ENCODE measurements around the gene LGALS7. TPM values are rescaled to one million over a fixed set of nuclear protein-coding genes. Genes with fewer than 3 reads are reported as not detected.

Gene LGALS7
- total and polyA plus RNA-seq, 10 of the 15 experiments (the other 5 are each of a cell fraction or from before 2014, with no cell fraction given), result 0.19 TPM; not detected in 9

- no peaks in the 10 kb centered on the region for H3K27me3 ChIP-seq (replicated peaks in 1 of 2; ENCODE audit: control insufficient read depth in 2 of 2, insufficient read depth in 2 of 2, low read length in 1 of 2)
- intact Hi-C loops (cut with micrococcal nuclease; ENCODE audit: unreplicated experiment) (loop anchor here (10.0 kb wide), 1 partner anchor 219 kb away; no protein-coding TSS in a partner anchor), in situ Hi-C loops (cut with MboI) (loop anchor here (5.0 kb wide), 1 partner anchor 198 kb away; the partner anchor contains the start of genes MRPS12 and SARS2)
- H3K4me2 ChIP-seq (ENCODE audit: control insufficient read depth, insufficient read depth), result peak overlapping the region; percentile 72
- H3K79me2 ChIP-seq (ENCODE audit: control insufficient read depth, insufficient read depth, low read length), result no peaks in the 10 kb centered on the region; the same call in 1 of the 2 replicates
- peak overlapping the region; percentile 5; the same call in 1 of the 2 replicates for H3K9ac ChIP-seq (ENCODE audit: control insufficient read depth, insufficient read depth, low read length)
- peak overlapping the region; percentile 35 for H2AFZ ChIP-seq (ENCODE audit: control insufficient read depth, low read depth, low read length)
- H3K4me1 ChIP-seq (ENCODE audit: control insufficient read depth, insufficient read depth, low read length), result peaks cover 22% of the 10 kb centered on the region
- peak overlapping the region; percentile 57; the same call in 1 of the 2 replicates for H3K4me3 ChIP-seq
- DNase-seq (ENCODE audit: low read depth, low spot score), result no peak
- ChIA-PET RAD21 (ENCODE audit: unreplicated experiment) (interaction anchor here (1.4 to 1.8 kb wide), 4 partner anchors 144 to 196 kb away, joined by 3 to 11 read pairs (median 6); partner anchors contain the start of genes MRPS12, RINL and SARS2), POLR2A (interaction anchor here (0.6 to 1.2 kb wide), 5 partner anchors 10 to 692 kb away, joined by 3 to 5 read pairs (median 3); partner anchors contain the start of gene ECH1), SMC1A (ENCODE audit: uncharacterized antibody, unreplicated experiment) (interaction anchor here (0.6 to 1.5 kb wide), 3 partner anchors 153 to 397 kb away, joined by 3 to 4 read pairs (median 4); no protein-coding TSS in a partner anchor), CTCF (interaction anchor here (0.9 to 3.2 kb wide), 8 partner anchors 25 to 219 kb away, joined by 3 to 20 read pairs (median 4); partner anchors contain the start of genes MRPS12, RINL and SARS2)
- no TSS peak for BruUV-seq (replicated peaks)
- peak overlapping the region; percentile 41 for H3K27ac ChIP-seq (ENCODE audit: control insufficient read depth, insufficient read depth)
- H3K36me3 ChIP-seq (ENCODE audit: control insufficient read depth in 2 of 2, insufficient read depth in 2 of 2, low read length in 1 of 2), result peaks cover 0 to 1% of the 10 kb centered on the region in 2 experiments; a peak in 1 of 4 replicates
- WGBS (ENCODE audit: insufficient coverage, insufficient replicate concordance, low lambda C conversion rate, missing lambda C conversion rate), result 0% methylated on average over 4 of the region's 4 CpGs
- H4K20me1 ChIP-seq (ENCODE audit: control insufficient read depth, insufficient read depth), result no peaks in the 10 kb centered on the region
- H3K9me3 ChIP-seq (replicated peaks; ENCODE audit: control insufficient read depth, insufficient read depth, low read length), result no peaks in the 10 kb centered on the region
- no peak for FAIRE-seq
- TF ChIP-seq ZNF24 (IDR thresholded peaks at IDR 0.05) (no peak), RUNX3 (IDR thresholded peaks at IDR 0.05; ENCODE audit: low read length) (peak; percentile 77)
- ATAC-seq, result peak; percentile 60
These were observed 39.2 kb downstream of the LGALS7 start for GRCh38 chr19:38734176-38734425.

GRCh38 chr19:38733493-38734175 lies 39.7 kb downstream of the LGALS7 start:
- no peak overlapping the region for H3K4me3 ChIP-seq
- no peaks in the 10 kb centered on the region for H3K9me3 ChIP-seq (replicated peaks; ENCODE audit: control insufficient read depth, insufficient read depth, low read length)
- H3K79me2 ChIP-seq (ENCODE audit: control insufficient read depth, insufficient read depth, low read length), result no peaks in the 10 kb centered on the region; the same call in 1 of the 2 replicates
- peak overlapping the region; percentile 35; the same call in 1 of the 2 replicates for H2AFZ ChIP-seq (ENCODE audit: control insufficient read depth, low read depth, low read length)
- CTCF ChIA-PET, result interaction anchor here (0.9 to 3.2 kb wide), 10 partner anchors 25 to 218 kb away, joined by 3 to 20 read pairs (median 4); partner anchors contain the start of genes MRPS12, RINL and SARS2
- H4K20me1 ChIP-seq (ENCODE audit: control insufficient read depth, insufficient read depth), result no peaks in the 10 kb centered on the region
- in situ Hi-C loops (cut with MboI) (loop anchor here (5.0 kb wide), 1 partner anchor 199 kb away; the partner anchor contains the start of genes MRPS12 and SARS2), intact Hi-C loops (cut with micrococcal nuclease; ENCODE audit: unreplicated experiment) (loop anchor here (10.0 kb wide), 1 partner anchor 219 kb away; no protein-coding TSS in a partner anchor)
- H3K27me3 ChIP-seq (replicated peaks in 1 of 2; ENCODE audit: control insufficient read depth in 2 of 2, insufficient read depth in 2 of 2, low read length in 1 of 2), result no peaks in the 10 kb centered on the region
- no TSS peak for BruUV-seq (replicated peaks)
- SMC1A ChIA-PET (ENCODE audit: uncharacterized antibody, unreplicated experiment), result interaction anchor here (0.6 to 1.5 kb wide), 2 partner anchors 186 to 396 kb away, joined by 3 to 4 read pairs; no protein-coding TSS in a partner anchor
- peaks cover 0 to 5% of the 10 kb centered on the region in 2 experiments; a peak in 2 of 4 replicates for H3K36me3 ChIP-seq (ENCODE audit: control insufficient read depth in 2 of 2, insufficient read depth in 2 of 2, low read length in 1 of 2)
- WGBS (ENCODE audit: insufficient coverage, insufficient replicate concordance, low lambda C conversion rate, missing lambda C conversion rate), result 71% methylated on average over 6 of the region's 6 CpGs
- POLR2A ChIA-PET, result interaction anchor here (0.6 to 1.2 kb wide), 3 partner anchors 9 to 367 kb away, joined by 3 to 6 read pairs (median 4); no protein-coding TSS in a partner anchor
- RAD21 ChIA-PET (ENCODE audit: unreplicated experiment), result interaction anchor here (0.7 to 1.8 kb wide), 5 partner anchors 34 to 197 kb away, joined by 3 to 11 read pairs (median 4); partner anchors contain the start of genes MRPS12, RINL and SARS2
- ATAC-seq, result no peak
- no peak for DNase-seq (ENCODE audit: low read depth, low spot score)
- no peak for FAIRE-seq
- H3K9ac ChIP-seq (ENCODE audit: control insufficient read depth, insufficient read depth, low read length), result no peak overlapping the region
- peak overlapping the region; percentile 72 for H3K4me2 ChIP-seq (ENCODE audit: control insufficient read depth, insufficient read depth)
- peaks cover 22% of the 10 kb centered on the region for H3K4me1 ChIP-seq (ENCODE audit: control insufficient read depth, insufficient read depth, low read length)
- H3K27ac ChIP-seq (ENCODE audit: control insufficient read depth, insufficient read depth), result peak overlapping the region; percentile 41
- no peak for TF ChIP-seq PRDM15 (CRISPR knock-in tag; IDR thresholded peaks at IDR 0.05)
- TF ChIP-seq RBBP5 (conservative IDR thresholded peaks at IDR 0.05), result no peak
- no peak for TF ChIP-seq ASH2L (IDR thresholded peaks at IDR 0.05; ENCODE audit: borderline replicate concordance, low read depth)
- TF ChIP-seq E2F8 (IDR thresholded peaks at IDR 0.05; ENCODE audit: low read depth, partially characterized antibody), result no peak
- no peak for TF ChIP-seq TARDBP (IDR thresholded peaks at IDR 0.05; ENCODE audit: borderline replicate concordance)
- TF ChIP-seq SMAD1 (IDR thresholded peaks at IDR 0.05; ENCODE audit: low read depth, partially characterized antibody), result no peak
